HG02852 (cell line): Measurements from ENCODE around the gene SHROOM3.

Experiments used
- ATAC-seq: cut with Tn5 transposase; IDR thresholded peaks from one replicate; pipeline ENCODE4 v1.9.1; 2021; ENCODE audit warnings: mild to moderate bottlenecking, moderate library complexity; ENCODE audit not compliant: unreplicated experiment

Gene SHROOM3

GRCh38 chr4:76758996-76759395 lies 324.0 kb downstream of the SHROOM3 start:
- ATAC-seq: no peak

- ATAC-seq: no peak
Observed at GRCh38 chr4:76760193-76760592, 325.2 kb downstream of the SHROOM3 start.

GRCh38 chr4:76762137-76763130 lies 327.4 kb downstream of the SHROOM3 start:
- no peak for ATAC-seq

DNA sequence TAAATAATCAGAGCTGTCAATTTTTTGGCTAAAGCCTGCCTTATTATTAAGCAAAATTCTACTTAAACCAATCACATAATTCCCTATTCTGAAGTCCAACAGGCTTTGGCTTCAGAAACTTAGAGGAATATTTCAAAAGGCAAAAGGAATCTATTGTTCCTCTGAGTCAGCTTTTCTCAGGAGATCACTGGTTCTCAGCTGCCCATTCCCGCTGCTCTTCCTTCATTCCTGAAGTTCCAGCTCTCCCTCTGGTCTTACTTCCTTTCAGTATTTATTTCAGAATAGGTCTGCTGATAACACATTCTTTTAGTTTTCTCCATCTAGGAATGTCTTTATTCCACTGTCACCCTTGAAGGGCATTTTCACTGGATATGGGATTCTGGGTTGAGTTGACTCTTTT lies 329.2 kb downstream of the SHROOM3 start:
- ATAC-seq: no peak

DNA sequence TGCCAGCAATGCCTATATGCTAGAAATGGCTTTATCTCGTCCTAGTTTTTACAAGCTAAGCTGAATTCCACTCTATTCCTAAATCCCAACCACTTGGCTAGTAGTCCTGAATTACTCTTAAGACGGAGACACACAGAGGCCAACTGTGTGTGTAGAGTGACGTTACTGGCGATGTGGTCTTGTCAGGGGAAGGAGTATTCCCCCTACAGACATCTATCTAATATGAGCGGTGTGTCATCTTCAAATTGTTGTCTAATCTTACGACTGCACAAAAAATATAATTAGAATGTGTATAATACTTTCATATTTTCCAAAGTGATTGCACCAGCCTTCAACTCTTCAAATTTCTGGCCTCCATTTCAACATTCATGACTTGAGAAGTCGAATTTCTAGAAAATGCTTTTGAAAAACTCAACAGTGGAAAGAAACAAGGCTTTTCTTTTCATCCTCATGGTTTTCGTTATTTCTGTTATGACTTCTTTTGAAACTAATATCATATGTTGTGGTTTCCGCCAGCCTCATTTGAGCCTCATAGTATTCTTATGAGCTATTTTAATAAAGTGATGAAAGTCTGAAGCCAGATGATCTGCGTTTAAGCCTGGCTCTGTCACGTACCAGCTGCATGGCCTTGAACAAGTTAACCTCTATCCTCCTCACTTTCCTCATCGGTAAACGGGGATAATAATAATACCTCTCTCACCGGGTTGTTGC lies 330.6 kb downstream of the SHROOM3 start:
- ATAC-seq: peak; percentile 76

DNA sequence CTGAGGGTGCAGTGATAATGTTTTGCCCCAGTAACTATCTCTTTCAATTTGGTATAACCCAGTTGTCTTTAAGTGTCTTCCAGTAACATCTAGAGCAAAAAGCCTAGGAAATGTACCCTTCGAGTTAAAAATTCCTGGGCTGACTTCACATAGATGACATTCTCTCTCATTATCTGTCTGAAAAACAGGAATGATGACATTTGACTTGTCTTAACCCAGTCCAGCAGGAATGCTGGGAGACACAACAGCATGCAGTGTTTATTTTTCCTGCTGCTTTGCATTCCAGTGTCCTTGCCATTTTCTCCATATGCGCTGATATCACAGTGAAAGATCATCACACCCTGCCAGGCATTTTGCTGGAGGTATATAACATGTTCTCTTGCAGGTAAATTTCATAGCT lies 333.0 kb downstream of the SHROOM3 start:
- ATAC-seq: no peak

- peak; percentile 80 for ATAC-seq
Observed at GRCh38 chr4:76772498-76773106, 337.6 kb downstream of the SHROOM3 start.

DNA sequence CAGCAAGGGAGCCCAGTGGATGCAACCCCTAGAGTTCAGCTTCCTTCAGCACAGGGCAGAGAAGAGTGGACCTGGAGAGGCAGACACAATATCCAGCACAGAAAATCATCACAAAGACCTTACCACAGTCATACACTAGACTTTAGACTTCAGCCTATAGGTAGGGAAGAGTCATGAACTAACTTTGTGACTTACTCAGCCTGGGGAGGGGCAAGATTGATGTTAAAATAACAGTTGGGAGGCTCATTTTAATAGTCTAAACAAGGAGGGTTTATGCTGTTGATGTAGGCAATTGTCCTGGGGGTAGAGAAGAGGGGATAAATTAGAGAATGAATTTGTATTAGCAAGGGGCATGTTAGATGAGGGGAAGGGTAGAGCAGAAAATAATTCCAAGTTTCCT lies 338.7 kb downstream of the SHROOM3 start:
- no peak for ATAC-seq

GRCh38 chr4:76779740-76780459 lies 344.9 kb downstream of the SHROOM3 start:
- ATAC-seq: no peak

GRCh38 chr4:76780781-76781697 lies 346.0 kb downstream of the SHROOM3 start:
- no peak for ATAC-seq

DNA sequence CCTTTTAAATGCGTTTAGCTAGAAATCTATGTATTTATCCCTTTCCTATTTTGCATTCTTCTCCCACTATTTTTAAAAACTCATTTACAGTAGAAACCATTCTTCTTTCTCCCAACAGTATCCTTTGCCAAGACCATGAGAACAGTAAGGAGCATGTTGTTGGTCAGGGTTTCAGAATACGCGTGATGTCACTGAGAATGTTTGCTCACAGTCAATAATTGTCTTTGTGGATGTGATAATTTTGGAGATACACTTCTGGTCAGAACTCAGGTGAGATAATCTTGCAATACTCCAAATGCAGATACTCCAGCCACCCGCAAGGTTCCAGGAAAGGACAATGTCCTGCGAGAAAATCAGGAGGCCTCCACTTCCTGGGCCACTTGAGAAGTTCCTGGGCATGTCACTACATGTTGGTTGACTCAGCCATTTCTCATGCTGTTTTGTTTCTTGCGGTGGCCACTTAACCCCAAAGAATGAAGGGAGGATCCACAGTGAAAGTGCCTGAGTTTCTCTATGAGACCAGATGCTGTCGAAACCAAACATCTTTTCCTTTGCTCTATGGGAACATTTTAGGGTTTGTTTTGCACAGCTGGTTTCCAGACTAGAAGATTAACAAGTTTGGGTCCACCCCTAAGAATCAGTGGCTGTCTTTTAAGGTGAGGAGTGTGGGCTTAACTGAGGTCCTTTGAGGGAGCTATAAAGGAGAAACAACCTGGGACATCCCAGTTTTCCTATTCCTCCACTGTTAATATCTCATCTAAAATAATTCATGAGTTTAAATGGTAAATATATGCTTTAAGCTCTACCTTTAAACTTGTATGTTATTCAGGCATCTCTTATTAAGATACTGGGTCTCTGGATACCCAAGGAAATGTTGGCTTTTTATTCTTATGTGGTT lies 346.9 kb downstream of the SHROOM3 start:
- ATAC-seq: peak; percentile 77

DNA sequence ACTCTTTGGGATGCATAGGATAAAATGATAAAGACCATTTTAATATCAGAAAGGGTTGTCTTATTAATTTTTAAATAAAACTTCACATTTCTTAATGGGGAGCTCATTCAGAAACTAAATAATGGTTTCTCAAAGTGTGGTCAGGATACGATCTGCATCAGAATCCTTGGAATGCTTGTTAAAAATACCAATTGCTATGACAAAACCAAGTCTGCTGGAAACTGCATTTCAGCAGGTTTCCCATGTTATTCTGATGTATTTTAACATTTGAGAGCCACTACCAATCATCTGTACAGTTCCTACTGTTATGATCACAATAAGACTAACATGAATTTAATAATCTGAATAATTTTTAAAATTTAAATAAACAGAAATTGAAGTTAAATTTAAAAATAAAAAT lies 347.8 kb downstream of the SHROOM3 start:
- ATAC-seq: no peak

DNA sequence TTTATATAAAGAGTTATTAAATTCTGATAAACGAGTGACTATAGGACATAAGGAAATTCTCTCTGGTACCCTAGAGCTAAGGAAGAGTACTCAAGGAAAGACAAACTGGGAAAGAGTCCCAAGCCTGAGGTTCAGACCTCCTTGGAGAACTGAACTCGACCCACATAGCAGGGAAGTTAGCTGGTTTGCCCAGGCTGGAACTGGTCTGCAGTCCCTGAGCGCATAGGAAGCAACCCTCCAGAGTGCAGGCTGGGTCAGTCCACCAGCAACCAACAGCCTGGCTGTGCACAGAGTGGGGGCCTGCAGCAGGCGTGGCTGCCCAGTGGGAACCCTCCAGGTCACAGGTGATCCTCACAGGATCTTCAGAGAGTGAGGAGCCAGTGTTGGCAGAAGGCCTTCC lies 348.8 kb downstream of the SHROOM3 start:
- no peak for ATAC-seq

- no peak for ATAC-seq
Observed at GRCh38 chr4:76784237-76784636, 349.2 kb downstream of the SHROOM3 start.

DNA sequence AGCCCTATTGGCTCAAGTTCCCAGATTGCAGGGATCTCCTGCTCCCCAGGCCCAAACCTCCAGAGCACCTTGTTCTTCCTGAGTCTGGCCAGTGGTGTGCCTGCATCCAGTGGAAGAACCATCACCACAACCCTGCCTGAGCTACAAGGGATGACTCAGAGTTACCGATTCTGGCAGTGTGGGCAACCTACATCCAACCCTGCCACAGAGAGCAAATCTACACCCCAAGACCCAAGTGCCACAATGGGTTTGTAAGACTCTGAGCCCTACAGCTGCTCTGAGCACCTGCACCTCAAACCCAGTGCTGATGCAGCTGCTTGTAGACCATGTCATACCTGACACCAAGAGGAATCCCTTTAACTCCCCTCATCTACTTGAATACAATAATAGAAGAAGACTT lies 352.9 kb downstream of the SHROOM3 start:
- no peak for ATAC-seq

- no peak for ATAC-seq
Observed at GRCh38 chr4:76790377-76790776, 355.3 kb downstream of the SHROOM3 start.

DNA sequence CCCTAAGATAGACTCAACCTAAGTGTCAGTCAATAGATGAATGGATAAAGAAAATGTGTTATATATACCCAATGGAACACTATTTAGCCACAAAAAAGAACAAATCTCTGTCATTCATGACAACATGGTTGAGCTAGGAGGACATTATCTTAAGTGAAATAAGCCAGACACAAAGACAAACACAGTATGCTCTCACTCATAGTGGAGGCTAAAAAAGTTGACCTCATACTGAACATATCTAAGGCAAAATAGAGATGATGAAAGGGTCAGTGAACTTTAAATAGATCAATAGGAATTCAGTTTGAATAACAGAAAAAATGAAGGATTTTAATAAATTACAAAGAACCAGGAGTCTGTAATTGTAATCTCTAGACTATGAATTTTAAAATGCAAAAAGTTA lies 356.4 kb downstream of the SHROOM3 start:
- no peak for ATAC-seq

DNA sequence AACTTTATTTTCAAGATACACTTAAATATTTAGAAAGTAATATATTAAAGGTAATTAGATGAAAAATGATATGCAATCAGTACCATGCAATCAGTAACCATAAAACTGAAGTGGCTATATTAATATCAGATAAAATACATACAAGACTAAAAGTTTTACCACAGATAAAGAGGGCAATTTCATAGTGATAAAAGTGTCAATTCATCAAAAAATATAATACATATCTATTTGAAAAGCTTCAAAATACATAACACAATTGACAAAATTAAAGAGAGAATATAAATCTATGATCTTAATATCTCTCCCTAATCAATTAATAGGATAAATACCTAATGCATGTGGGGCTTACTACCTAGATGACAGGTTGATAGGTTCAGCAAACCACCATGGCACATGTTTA lies 357.4 kb downstream of the SHROOM3 start:
- no peak for ATAC-seq

DNA sequence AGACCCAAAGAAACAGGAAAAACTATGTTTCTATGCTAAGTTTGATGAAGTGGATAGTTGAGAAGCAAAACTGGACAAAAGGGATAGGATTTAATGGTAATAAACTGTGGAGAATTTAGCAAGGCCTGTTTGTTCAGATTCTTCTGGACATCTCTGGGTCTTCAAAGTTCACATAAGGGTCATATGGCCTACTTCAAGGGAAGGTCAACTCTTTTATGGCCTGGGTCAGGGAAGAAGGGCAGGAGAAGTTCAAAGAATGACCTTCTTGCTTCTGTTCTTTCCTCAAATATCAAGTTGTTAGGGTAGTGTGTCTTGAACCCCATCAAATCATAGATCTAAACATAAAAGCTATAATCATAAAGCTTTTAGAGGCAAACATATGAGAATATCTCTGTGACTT lies 360.2 kb downstream of the SHROOM3 start:
- no peak for ATAC-seq
